A673 (cell line): ENCODE measurements around the gene ZNF620. TPM values are rescaled to one million over a fixed set of nuclear protein-coding genes. Genes with fewer than 3 reads are reported as not detected.

Source experiments
- BruUV-seq: library from RNA; stranded (reverse); fragments of 400-500 nt; replicated peaks from 2 replicates; lab custom pipeline; 2021; lab: Mats Ljungman, UMichigan
- CTCF ChIA-PET: fragments of 300-600 bp; sonication (Branson Sonifier 250); formaldehyde crosslinking; loops from one replicate; lab custom pipeline; 2022; ENCODE audit warnings: antibody characterized with exemption; lab: Charles Lee
- POLR2A ChIA-PET: fragments of 300-600 bp; sonication (Branson Sonifier 250); formaldehyde crosslinking; loops from one replicate; lab custom pipeline; 2022; ENCODE audit warnings: antibody characterized with exemption; ENCODE audit not compliant: low non-redundant PET; lab: Charles Lee
- DNase-seq: peaks from one replicate; pipeline ENCODE4 v3.0.0-alpha.2; 2015; ENCODE audit warnings: low spot score
- H3K27ac ChIP-seq: fragments of 200-600 bp; sonication (generic); 2 replicates; pipeline ENCODE4 v1.5.1; 2016; ENCODE audit warnings: mixed run types, low read depth, mild to moderate bottlenecking, mixed read lengths, antibody characterized with exemption, low read length; ENCODE audit not compliant: poor library complexity, severe bottlenecking
- H3K27me3 ChIP-seq: fragments of 200-600 bp; sonication (generic); replicated peaks from 2 replicates; pipeline ENCODE4 v1.6.1; 2017; ENCODE audit warnings: mixed run types, low read depth, mild to moderate bottlenecking, mixed read lengths, antibody characterized with exemption, low read length; ENCODE audit not compliant: insufficient read depth, poor library complexity
- H3K36me3 ChIP-seq: fragments of 200-600 bp; sonication (generic); 2 replicates; pipeline ENCODE4 v1.6.1; 2016; ENCODE audit warnings: mixed run types, mild to moderate bottlenecking, mixed read lengths, antibody characterized with exemption, low read length; ENCODE audit not compliant: insufficient read depth, poor library complexity, severe bottlenecking
- H3K4me1 ChIP-seq: fragments of 200-600 bp; sonication (generic); 2 replicates; pipeline ENCODE4 v1.6.1; 2017; ENCODE audit warnings: mixed run types, mild to moderate bottlenecking, mixed read lengths, antibody characterized with exemption, low read length; ENCODE audit not compliant: insufficient read depth, poor library complexity, severe bottlenecking
- H3K4me3 ChIP-seq: fragments of 200-600 bp; sonication (generic); 2 replicates; pipeline ENCODE4 v1.5.1; 2016; ENCODE audit warnings: low read depth, mixed run types, mild to moderate bottlenecking, mixed read lengths, low read length; ENCODE audit not compliant: poor library complexity, severe bottlenecking
- H3K9me3 ChIP-seq: fragments of 200-600 bp; sonication (generic); 2 replicates; pipeline ENCODE4 v1.6.1; 2016; ENCODE audit warnings: mixed run types, low read depth, mild to moderate bottlenecking, mixed read lengths, antibody characterized with exemption, low read length; ENCODE audit not compliant: poor library complexity, severe bottlenecking
- EZH2 ChIP-seq: fragments of 200-600 bp; sonication (generic); IDR thresholded peaks from 2 replicates; pipeline ENCODE4 v1.6.1; 2017; ENCODE audit warnings: borderline replicate concordance, low read depth, mild to moderate bottlenecking, mixed read lengths, antibody characterized with exemption, low read length; ENCODE audit not compliant: poor library complexity, severe bottlenecking
- intact Hi-C: fragments of 100-400 bp; cut with micrococcal nuclease; formaldehyde crosslinking; loops from one replicate; pipeline ENCODE4 v1.10.0; 2022; ENCODE audit not compliant: unreplicated experiment
- total RNA-seq: library from RNA; stranded (reverse); gene quantifications from 2 replicates; pipeline ENCODE4 v1.2.3, GENCODE V29; 2021
- TF ChIP-seq, protein P1 (sequence below): fragments of 300-800, 200-600 bp; sonication (generic); conservative IDR thresholded peaks from 2 replicates; pipeline ENCODE4 v1.5.1; 2017; ENCODE audit warnings: low read depth, mild to moderate bottlenecking, antibody characterized with exemption, low read length, moderate library complexity, mixed read lengths

Gene ZNF620
- total RNA-seq, 1 experiment from 2014 or later: 7.9 TPM

DNA sequence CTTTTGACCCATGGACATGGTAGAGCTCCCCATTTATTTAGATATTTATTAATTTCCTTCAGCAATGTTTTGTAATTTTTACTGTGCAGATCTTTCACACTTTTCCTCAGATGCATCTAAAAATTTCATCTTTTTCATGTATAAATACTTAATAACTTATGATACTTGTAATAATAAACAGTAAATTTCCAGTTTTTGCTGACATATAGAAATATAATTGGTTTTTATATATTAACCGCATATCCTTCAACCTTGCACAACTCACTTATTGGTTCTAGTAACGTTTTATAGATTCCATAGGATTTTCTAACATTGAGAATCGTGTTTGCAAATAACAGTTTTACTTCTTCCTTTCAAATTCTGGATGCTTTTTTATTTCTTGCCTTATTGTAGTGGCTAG, 15.4 kb downstream of the ZNF620 start:
- Histone ChIP-seq H3K4me3 (no peak overlapping the region), H3K27me3 (no peaks in the 10 kb centered on the region), H3K9me3 (no peaks in the 10 kb centered on the region), H3K4me1 (no peaks in the 10 kb centered on the region), H3K27ac (no peak overlapping the region), H3K36me3 (no peaks in the 10 kb centered on the region)
- no peak for DNase-seq
- no peak for TF ChIP-seq EZH2
- TF ChIP-seq, protein P1, sequence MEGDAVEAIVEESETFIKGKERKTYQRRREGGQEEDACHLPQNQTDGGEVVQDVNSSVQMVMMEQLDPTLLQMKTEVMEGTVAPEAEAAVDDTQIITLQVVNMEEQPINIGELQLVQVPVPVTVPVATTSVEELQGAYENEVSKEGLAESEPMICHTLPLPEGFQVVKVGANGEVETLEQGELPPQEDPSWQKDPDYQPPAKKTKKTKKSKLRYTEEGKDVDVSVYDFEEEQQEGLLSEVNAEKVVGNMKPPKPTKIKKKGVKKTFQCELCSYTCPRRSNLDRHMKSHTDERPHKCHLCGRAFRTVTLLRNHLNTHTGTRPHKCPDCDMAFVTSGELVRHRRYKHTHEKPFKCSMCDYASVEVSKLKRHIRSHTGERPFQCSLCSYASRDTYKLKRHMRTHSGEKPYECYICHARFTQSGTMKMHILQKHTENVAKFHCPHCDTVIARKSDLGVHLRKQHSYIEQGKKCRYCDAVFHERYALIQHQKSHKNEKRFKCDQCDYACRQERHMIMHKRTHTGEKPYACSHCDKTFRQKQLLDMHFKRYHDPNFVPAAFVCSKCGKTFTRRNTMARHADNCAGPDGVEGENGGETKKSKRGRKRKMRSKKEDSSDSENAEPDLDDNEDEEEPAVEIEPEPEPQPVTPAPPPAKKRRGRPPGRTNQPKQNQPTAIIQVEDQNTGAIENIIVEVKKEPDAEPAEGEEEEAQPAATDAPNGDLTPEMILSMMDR: no peak
- no TSS peak for BruUV-seq
- CTCF ChIA-PET: no interaction called here
- intact Hi-C loops: no loop called here
- POLR2A ChIA-PET: no interaction called here

DNA sequence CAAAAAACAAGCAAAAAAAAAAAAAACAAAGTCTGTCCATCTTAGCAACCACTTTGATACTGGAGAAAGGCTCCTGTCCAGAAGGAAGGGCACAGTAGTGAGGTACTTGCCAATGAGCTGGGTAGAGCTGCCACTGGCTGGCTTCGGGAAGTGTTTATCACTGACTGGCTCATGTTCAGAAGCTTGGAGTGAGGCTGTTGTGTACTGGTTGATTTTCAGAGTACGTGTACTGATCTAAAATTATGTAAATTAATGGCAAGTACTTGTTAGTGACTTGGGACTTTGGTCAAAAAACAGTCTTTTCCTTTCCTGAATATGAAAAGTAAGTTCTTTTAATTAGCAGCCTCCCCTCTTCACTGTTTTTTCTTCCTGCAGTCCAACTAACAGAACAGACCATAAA, 17.9 kb downstream of the ZNF620 start:
- CTCF ChIA-PET: no interaction called here
- BruUV-seq: no TSS peak
- Histone ChIP-seq H3K4me1 (no peaks in the 10 kb centered on the region), H3K27ac (no peak overlapping the region), H3K27me3 (no peaks in the 10 kb centered on the region), H3K4me3 (no peak overlapping the region), H3K36me3 (no peaks in the 10 kb centered on the region), H3K9me3 (no peaks in the 10 kb centered on the region)
- POLR2A ChIA-PET: no interaction called here
- intact Hi-C loops: no loop called here
- TF ChIP-seq EZH2: no peak
- TF ChIP-seq, protein P1: no peak
- DNase-seq: no peak

DNA sequence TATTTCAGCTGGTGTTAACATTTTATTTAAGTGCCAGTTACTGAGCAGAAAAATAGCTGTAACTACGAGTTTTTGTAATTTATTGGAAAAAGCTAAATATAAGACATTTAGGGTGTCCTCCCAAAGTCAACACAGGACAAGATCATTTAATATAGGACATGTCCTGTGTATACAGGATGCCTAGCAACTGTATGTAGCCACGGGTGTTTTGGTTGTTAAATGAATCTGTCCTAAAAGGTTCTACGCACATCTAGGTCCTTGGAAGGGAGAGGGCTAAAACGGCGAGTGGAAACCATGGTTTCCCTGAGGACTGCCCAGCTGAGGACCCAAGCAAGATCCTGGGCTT, 18.4 kb downstream of the ZNF620 start:
- ChIA-PET CTCF (no interaction called here), POLR2A (no interaction called here)
- TF ChIP-seq EZH2: no peak
- TF ChIP-seq, protein P1: no peak
- intact Hi-C loops: no loop called here
- no peaks in the 10 kb centered on the region for H3K27me3 ChIP-seq
- no peaks in the 10 kb centered on the region for H3K9me3 ChIP-seq
- H3K36me3 ChIP-seq: no peaks in the 10 kb centered on the region
- no peaks in the 10 kb centered on the region for H3K4me1 ChIP-seq
- DNase-seq: no peak
- no peak overlapping the region for H3K27ac ChIP-seq
- H3K4me3 ChIP-seq: peak overlapping the region; percentile 75
- TSS peak; percentile 90 for BruUV-seq
